ENCODE results near the gene FRY.
"Not testable (repeated sequence)": the region's sequence is repeated elsewhere in the genome, so short reads cannot be mapped to it uniquely, and the experiment has no call there.

FRY gene

GRCh38 chr13:32040689-32041088, 9.1 kb downstream of the FRY start:
- DNase-seq: no peak
- ATAC-seq: no peak
- H3K27me3 Mint-ChIP-seq: peaks cover 3% of the 10 kb centered on the region
- H3K9me3 Mint-ChIP-seq: no peaks in the 10 kb centered on the region
- no peaks in the 10 kb centered on the region for H3K36me3 Mint-ChIP-seq (ENCODE audit: low read depth)
- H3K27ac Mint-ChIP-seq: no peak overlapping the region
- peaks cover 18% of the 10 kb centered on the region for H3K4me1 Mint-ChIP-seq
- H3K4me3 Mint-ChIP-seq: no peak overlapping the region

GRCh38 chr13:32041429-32041828, 9.9 kb downstream of the FRY start:
- peak; percentile 54 for ATAC-seq
- DNase-seq: no peak
- Mint-ChIP-seq H3K36me3 (ENCODE audit: low read depth) (no peaks in the 10 kb centered on the region), H3K27ac (peak overlapping the region; percentile 60), H3K4me1 (peaks cover 18% of the 10 kb centered on the region), H3K9me3 (no peaks in the 10 kb centered on the region), H3K4me3 (no peak overlapping the region), H3K27me3 (no peaks in the 10 kb centered on the region)

- no peak for DNase-seq
- Mint-ChIP-seq H3K4me3 (no peak overlapping the region), H3K9me3 (no peaks in the 10 kb centered on the region), H3K36me3 (ENCODE audit: low read depth) (no peaks in the 10 kb centered on the region), H3K4me1 (peaks cover 22% of the 10 kb centered on the region), H3K27ac (no peak overlapping the region), H3K27me3 (no peaks in the 10 kb centered on the region)
- ATAC-seq: no peak
Observed at GRCh38 chr13:32042551-32042950, 11.0 kb downstream of the FRY start.

- ATAC-seq (no peak), DNase-seq (no peak)
- H3K9me3 Mint-ChIP-seq: no peaks in the 10 kb centered on the region
- H3K27ac Mint-ChIP-seq: no peak overlapping the region
- H3K4me3 Mint-ChIP-seq: no peak overlapping the region
- no peaks in the 10 kb centered on the region for H3K36me3 Mint-ChIP-seq (ENCODE audit: low read depth)
- peaks cover 33% of the 10 kb centered on the region for H3K4me1 Mint-ChIP-seq
- H3K27me3 Mint-ChIP-seq: peaks cover 2% of the 10 kb centered on the region
Observed at GRCh38 chr13:32044446-32044845, 12.9 kb downstream of the FRY start.

- H3K4me3 Mint-ChIP-seq: no peak overlapping the region
- H3K27ac Mint-ChIP-seq: no peak overlapping the region
- no peak for DNase-seq
- H3K9me3 Mint-ChIP-seq: no peaks in the 10 kb centered on the region
- peaks cover 2% of the 10 kb centered on the region for H3K27me3 Mint-ChIP-seq
- H3K36me3 Mint-ChIP-seq (ENCODE audit: low read depth): no peaks in the 10 kb centered on the region
- ATAC-seq: no peak
- peaks cover 33% of the 10 kb centered on the region for H3K4me1 Mint-ChIP-seq
Observed at GRCh38 chr13:32045537-32045936, 14.0 kb downstream of the FRY start.

GRCh38 chr13:32045982-32046785, 14.6 kb downstream of the FRY start:
- H3K4me3 Mint-ChIP-seq: no peak overlapping the region
- ATAC-seq (no peak), DNase-seq (no peak)
- H3K36me3 Mint-ChIP-seq (ENCODE audit: low read depth): no peaks in the 10 kb centered on the region
- no peaks in the 10 kb centered on the region for H3K9me3 Mint-ChIP-seq
- peaks cover 2% of the 10 kb centered on the region for H3K27me3 Mint-ChIP-seq
- peak overlapping the region; percentile 66 for H3K27ac Mint-ChIP-seq
- H3K4me1 Mint-ChIP-seq: peaks cover 33% of the 10 kb centered on the region

- ATAC-seq: no peak
- peaks cover 29% of the 10 kb centered on the region for H3K4me1 Mint-ChIP-seq
- DNase-seq: no peak
Observed at GRCh38 chr13:32047088-32047487, 15.5 kb downstream of the FRY start.

GRCh38 chr13:32047793-32048192, 16.2 kb downstream of the FRY start:
- Mint-ChIP-seq H3K36me3 (ENCODE audit: low read depth) (no peaks in the 10 kb centered on the region), H3K27ac (no peak overlapping the region), H3K27me3 (peaks cover 2% of the 10 kb centered on the region), H3K9me3 (no peaks in the 10 kb centered on the region), H3K4me1 (peaks cover 24% of the 10 kb centered on the region), H3K4me3 (no peak overlapping the region)
- no peak for ATAC-seq
- no peak for DNase-seq

More at GRCh38 chr13:32047088-32047487, 15.5 kb downstream of the FRY start:
- Mint-ChIP-seq H3K27ac (no peak overlapping the region), H3K9me3 (no peaks in the 10 kb centered on the region), H3K36me3 (ENCODE audit: low read depth) (no peaks in the 10 kb centered on the region), H3K4me3 (no peak overlapping the region), H3K27me3 (peaks cover 2% of the 10 kb centered on the region)

GRCh38 chr13:32048816-32049215, 17.2 kb downstream of the FRY start:
- ATAC-seq: no peak
- no peak for DNase-seq
- H3K4me1 Mint-ChIP-seq: peaks cover 23% of the 10 kb centered on the region
- H3K4me3 Mint-ChIP-seq: no peak overlapping the region
- peaks cover 2% of the 10 kb centered on the region for H3K27me3 Mint-ChIP-seq
- no peak overlapping the region for H3K27ac Mint-ChIP-seq
- no peaks in the 10 kb centered on the region for H3K36me3 Mint-ChIP-seq (ENCODE audit: low read depth)
- no peaks in the 10 kb centered on the region for H3K9me3 Mint-ChIP-seq

GRCh38 chr13:32051156-32051555, 19.6 kb downstream of the FRY start:
- Mint-ChIP-seq H3K9me3 (no peaks in the 10 kb centered on the region), H3K4me3 (no peak overlapping the region), H3K36me3 (ENCODE audit: low read depth) (no peaks in the 10 kb centered on the region), H3K27ac (no peak overlapping the region), H3K27me3 (peaks cover 2% of the 10 kb centered on the region), H3K4me1 (peaks cover 18% of the 10 kb centered on the region)
- DNase-seq (no peak), ATAC-seq (no peak)

- ATAC-seq: no peak
- Mint-ChIP-seq H3K9me3 (no peaks in the 10 kb centered on the region), H3K4me1 (no peaks in the 10 kb centered on the region), H3K36me3 (ENCODE audit: low read depth) (no peaks in the 10 kb centered on the region), H3K27me3 (no peaks in the 10 kb centered on the region), H3K4me3 (no peak overlapping the region), H3K27ac (no peak overlapping the region)
- no peak for DNase-seq
Observed at GRCh38 chr13:32056316-32056715, 24.7 kb downstream of the FRY start.

- not testable (repeated sequence) for H3K4me1 Mint-ChIP-seq; H3K27ac Mint-ChIP-seq; H3K9me3 Mint-ChIP-seq; DNase-seq; ATAC-seq; H3K4me3 Mint-ChIP-seq; H3K36me3 Mint-ChIP-seq (ENCODE audit: low read depth); H3K27me3 Mint-ChIP-seq
Observed at GRCh38 chr13:32057325-32057724, 25.8 kb downstream of the FRY start.

- no peaks in the 10 kb centered on the region for H3K27me3 Mint-ChIP-seq
- no peaks in the 10 kb centered on the region for H3K9me3 Mint-ChIP-seq
- DNase-seq (no peak), ATAC-seq (no peak)
- no peak overlapping the region for H3K27ac Mint-ChIP-seq
- no peak overlapping the region for H3K4me3 Mint-ChIP-seq
- no peaks in the 10 kb centered on the region for H3K36me3 Mint-ChIP-seq (ENCODE audit: low read depth)
- H3K4me1 Mint-ChIP-seq: no peaks in the 10 kb centered on the region
Observed at GRCh38 chr13:32059511-32059984, 28.0 kb downstream of the FRY start.

- Mint-ChIP-seq H3K4me1 (no peaks in the 10 kb centered on the region), H3K27me3 (no peaks in the 10 kb centered on the region), H3K4me3 (no peak overlapping the region), H3K36me3 (ENCODE audit: low read depth) (no peaks in the 10 kb centered on the region), H3K27ac (no peak overlapping the region), H3K9me3 (no peaks in the 10 kb centered on the region)
- ATAC-seq (no peak), DNase-seq (no peak)
Observed at GRCh38 chr13:32060401-32060878, 28.9 kb downstream of the FRY start.

GRCh38 chr13:32063619-32064233, 32.2 kb downstream of the FRY start:
- Mint-ChIP-seq H3K9me3 (no peaks in the 10 kb centered on the region), H3K27ac (no peak overlapping the region), H3K27me3 (no peaks in the 10 kb centered on the region), H3K4me3 (no peak overlapping the region), H3K4me1 (no peaks in the 10 kb centered on the region), H3K36me3 (ENCODE audit: low read depth) (no peaks in the 10 kb centered on the region)
- no peak for ATAC-seq
- DNase-seq: no peak

Measured in activated naive CD8-positive, alpha-beta T cell treated with anti-CD3 and anti-CD28 coated beads, Interleukin-2, amount 50 U/mL, for 24 hours (primary cell).